Measurements from ENCODE around the gene ANKRD66.

ANKRD66 gene

DNA sequence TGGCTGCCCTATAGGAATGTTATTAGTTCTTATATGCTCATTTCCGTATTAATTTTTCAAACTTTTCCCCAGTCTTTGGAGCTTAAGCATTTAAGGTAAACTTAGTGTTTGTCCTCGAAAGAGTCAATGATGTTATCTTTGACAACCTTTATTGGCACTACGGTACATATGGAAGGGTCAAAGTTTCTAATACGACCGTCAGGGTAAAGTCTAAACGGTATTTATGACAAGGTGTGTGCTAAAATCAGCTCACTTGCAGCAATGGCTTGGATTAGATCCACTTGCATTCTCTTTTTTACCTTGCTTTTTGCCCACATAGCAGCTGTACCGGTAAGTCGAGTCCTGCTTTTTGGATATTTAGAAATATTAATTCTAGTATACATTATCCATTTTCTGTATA lies 46.4 kb downstream of the ANKRD66 start, which contains the start of gene MEP1A (continued):
- TF ChIP-seq ARNTL (CRISPR knock-in tag; IDR thresholded peaks at IDR 0.05; ENCODE audit: borderline replicate concordance, low read depth): no peak

DNA sequence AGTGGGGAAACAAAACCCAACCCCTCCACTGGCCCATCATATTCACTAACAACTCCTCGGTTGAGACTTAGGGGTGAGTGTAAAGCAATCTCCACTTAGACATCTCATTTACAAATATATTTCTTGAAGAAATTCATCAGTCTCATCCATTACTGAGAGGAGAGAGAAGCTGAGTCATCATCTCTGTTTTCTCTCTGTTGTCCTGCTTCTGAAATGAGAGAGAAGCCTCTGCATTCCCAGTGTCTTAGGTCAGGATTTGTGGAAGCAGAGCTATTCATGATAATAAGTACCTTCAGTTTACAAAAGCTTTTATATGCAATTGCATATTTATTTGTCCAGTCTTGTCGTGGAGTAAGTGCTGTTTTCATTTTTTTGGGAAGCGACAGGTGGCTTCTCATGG lies 47.3 kb downstream of the ANKRD66 start:
- no peak for ATAC-seq
- TF ChIP-seq ZFP3 (CRISPR knock-in tag; IDR thresholded peaks at IDR 0.05) (no peak), ZFP30 (CRISPR knock-in tag; IDR thresholded peaks at IDR 0.05) (no peak), ARNTL (CRISPR knock-in tag; IDR thresholded peaks at IDR 0.05; ENCODE audit: borderline replicate concordance, low read depth) (no peak), TOX (CRISPR knock-in tag; IDR thresholded peaks at IDR 0.05; ENCODE audit: borderline replicate concordance) (no peak), TCF4 (CRISPR knock-in tag; IDR thresholded peaks at IDR 0.05; ENCODE audit: borderline replicate concordance) (no peak), BACH2 (CRISPR knock-in tag; IDR thresholded peaks at IDR 0.05; ENCODE audit: borderline replicate concordance) (no peak), ZNF8 (CRISPR knock-in tag; IDR thresholded peaks at IDR 0.05) (no peak), PPARA (CRISPR knock-in tag; IDR thresholded peaks at IDR 0.05; ENCODE audit: borderline replicate concordance) (no peak), GLIS3 (CRISPR knock-in tag; IDR thresholded peaks at IDR 0.05) (no peak), SNAI2 (CRISPR knock-in tag; IDR thresholded peaks at IDR 0.05) (no peak), OSR1 (CRISPR knock-in tag; IDR thresholded peaks at IDR 0.05) (no peak), CSDC2 (CRISPR knock-in tag; IDR thresholded peaks at IDR 0.05) (no peak), ZNF70 (CRISPR knock-in tag; IDR thresholded peaks at IDR 0.05) (no peak)
- TF ChIP-seq, protein P1, sequence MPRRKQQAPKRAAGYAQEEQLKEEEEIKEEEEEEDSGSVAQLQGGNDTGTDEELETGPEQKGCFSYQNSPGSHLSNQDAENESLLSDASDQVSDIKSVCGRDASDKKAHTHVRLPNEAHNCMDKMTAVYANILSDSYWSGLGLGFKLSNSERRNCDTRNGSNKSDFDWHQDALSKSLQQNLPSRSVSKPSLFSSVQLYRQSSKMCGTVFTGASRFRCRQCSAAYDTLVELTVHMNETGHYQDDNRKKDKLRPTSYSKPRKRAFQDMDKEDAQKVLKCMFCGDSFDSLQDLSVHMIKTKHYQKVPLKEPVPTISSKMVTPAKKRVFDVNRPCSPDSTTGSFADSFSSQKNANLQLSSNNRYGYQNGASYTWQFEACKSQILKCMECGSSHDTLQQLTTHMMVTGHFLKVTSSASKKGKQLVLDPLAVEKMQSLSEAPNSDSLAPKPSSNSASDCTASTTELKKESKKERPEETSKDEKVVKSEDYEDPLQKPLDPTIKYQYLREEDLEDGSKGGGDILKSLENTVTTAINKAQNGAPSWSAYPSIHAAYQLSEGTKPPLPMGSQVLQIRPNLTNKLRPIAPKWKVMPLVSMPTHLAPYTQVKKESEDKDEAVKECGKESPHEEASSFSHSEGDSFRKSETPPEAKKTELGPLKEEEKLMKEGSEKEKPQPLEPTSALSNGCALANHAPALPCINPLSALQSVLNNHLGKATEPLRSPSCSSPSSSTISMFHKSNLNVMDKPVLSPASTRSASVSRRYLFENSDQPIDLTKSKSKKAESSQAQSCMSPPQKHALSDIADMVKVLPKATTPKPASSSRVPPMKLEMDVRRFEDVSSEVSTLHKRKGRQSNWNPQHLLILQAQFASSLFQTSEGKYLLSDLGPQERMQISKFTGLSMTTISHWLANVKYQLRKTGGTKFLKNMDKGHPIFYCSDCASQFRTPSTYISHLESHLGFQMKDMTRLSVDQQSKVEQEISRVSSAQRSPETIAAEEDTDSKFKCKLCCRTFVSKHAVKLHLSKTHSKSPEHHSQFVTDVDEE (CRISPR knock-in tag; IDR thresholded peaks at IDR 0.05): no peak
- TF ChIP-seq, protein P2, sequence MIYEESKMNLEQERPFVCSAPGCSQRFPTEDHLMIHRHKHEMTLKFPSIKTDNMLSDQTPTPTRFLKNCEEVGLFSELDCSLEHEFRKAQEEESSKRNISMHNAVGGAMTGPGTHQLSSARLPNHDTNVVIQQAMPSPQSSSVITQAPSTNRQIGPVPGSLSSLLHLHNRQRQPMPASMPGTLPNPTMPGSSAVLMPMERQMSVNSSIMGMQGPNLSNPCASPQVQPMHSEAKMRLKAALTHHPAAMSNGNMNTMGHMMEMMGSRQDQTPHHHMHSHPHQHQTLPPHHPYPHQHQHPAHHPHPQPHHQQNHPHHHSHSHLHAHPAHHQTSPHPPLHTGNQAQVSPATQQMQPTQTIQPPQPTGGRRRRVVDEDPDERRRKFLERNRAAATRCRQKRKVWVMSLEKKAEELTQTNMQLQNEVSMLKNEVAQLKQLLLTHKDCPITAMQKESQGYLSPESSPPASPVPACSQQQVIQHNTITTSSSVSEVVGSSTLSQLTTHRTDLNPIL (CRISPR knock-in tag; IDR thresholded peaks at IDR 0.05; ENCODE audit: low read depth): no peak
- TF ChIP-seq, protein P3, sequence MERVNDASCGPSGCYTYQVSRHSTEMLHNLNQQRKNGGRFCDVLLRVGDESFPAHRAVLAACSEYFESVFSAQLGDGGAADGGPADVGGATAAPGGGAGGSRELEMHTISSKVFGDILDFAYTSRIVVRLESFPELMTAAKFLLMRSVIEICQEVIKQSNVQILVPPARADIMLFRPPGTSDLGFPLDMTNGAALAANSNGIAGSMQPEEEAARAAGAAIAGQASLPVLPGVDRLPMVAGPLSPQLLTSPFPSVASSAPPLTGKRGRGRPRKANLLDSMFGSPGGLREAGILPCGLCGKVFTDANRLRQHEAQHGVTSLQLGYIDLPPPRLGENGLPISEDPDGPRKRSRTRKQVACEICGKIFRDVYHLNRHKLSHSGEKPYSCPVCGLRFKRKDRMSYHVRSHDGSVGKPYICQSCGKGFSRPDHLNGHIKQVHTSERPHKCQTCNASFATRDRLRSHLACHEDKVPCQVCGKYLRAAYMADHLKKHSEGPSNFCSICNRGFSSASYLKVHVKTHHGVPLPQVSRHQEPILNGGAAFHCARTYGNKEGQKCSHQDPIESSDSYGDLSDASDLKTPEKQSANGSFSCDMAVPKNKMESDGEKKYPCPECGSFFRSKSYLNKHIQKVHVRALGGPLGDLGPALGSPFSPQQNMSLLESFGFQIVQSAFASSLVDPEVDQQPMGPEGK (CRISPR knock-in tag; IDR thresholded peaks at IDR 0.05; ENCODE audit: borderline replicate concordance): no peak

DNA sequence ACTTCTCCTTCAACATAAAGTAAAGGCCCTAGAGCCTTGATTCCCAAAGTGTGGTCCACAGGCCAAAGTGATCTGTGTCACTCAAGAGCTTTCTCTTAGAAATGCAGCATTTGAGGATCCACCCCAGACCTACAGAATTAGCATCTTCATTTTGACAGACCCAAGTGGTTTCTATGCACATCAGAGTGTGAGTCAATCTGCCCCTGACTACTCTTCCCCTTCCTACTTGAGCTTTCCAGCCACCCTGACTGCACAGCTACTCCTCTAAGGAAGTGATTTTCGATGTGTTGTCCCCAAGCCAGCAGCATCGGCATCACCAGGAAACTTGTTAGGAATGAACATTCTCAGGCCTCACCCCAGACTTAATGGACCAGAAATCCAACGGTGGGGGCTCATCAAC lies 49.1 kb downstream of the ANKRD66 start:
- no peak for ATAC-seq
- TF ChIP-seq BACH2 (CRISPR knock-in tag; IDR thresholded peaks at IDR 0.05; ENCODE audit: borderline replicate concordance) (no peak), PPARA (CRISPR knock-in tag; IDR thresholded peaks at IDR 0.05; ENCODE audit: borderline replicate concordance) (no peak), GLIS3 (CRISPR knock-in tag; IDR thresholded peaks at IDR 0.05) (no peak), ESRRG (CRISPR knock-in tag; IDR thresholded peaks at IDR 0.05) (no peak), ZFP30 (CRISPR knock-in tag; IDR thresholded peaks at IDR 0.05) (no peak), ZNF8 (CRISPR knock-in tag; IDR thresholded peaks at IDR 0.05) (no peak)

DNA sequence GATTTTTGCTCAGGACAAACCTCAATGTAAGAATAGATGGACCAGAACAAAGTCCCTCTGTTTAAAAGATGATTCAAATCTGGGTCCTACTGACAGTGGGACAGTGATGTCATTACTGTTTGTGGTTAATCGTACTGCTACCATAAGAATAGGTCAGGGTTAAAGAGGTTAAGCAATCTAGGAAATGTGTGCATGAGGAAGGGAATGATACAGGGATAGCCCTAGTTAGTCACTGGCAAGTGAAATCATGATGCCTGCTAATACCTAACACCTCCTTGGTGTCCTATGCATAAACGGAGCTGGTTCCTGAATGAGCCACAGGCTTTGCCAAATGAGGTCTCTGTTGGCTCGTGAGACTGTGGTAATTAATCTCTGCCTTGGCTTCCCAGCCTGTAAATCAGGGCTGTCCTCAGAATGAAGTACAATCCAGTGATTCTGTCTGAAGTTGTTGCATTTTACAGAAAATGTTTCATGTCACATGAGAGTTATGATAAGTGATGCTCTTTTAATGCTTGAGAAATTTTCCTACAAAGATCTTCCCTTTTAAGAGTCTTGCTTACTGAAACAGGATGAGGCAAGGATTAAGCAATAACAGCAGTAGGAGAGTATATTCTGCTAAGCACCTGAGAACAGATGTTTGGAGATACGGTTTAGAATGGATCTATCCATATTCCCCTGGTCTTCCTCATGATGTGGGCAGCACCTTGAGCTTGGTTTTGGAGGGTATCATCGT lies 50.3 kb downstream of the ANKRD66 start:
- TF ChIP-seq TOX (CRISPR knock-in tag; IDR thresholded peaks at IDR 0.05; ENCODE audit: borderline replicate concordance) (no peak), ISL1 (CRISPR knock-in tag; IDR thresholded peaks at IDR 0.05) (no peak), OSR1 (CRISPR knock-in tag; IDR thresholded peaks at IDR 0.05) (no peak)
- ATAC-seq: no peak

DNA sequence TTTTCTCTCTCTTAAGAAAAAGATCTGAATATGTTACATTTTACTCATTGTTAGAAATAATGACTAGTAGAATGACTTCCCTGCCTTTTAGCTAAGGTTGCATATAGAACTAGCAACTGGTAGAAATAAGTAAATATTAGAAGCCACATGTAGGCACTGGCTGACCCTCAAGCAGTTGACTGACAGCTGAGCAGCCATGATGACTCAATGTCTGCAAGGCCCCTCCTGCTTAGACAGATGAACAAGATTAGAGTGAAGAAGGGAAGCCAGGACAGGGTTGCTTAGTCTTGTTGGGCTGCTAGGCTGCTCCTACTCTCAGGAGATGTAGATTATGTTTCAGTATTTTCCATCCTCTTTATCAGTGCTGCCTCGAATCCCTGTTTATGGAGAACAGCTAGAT lies 52.9 kb downstream of the ANKRD66 start:
- ATAC-seq: no peak
- no peak for TF ChIP-seq ISL1 (CRISPR knock-in tag; IDR thresholded peaks at IDR 0.05)
- TF ChIP-seq, protein P4, sequence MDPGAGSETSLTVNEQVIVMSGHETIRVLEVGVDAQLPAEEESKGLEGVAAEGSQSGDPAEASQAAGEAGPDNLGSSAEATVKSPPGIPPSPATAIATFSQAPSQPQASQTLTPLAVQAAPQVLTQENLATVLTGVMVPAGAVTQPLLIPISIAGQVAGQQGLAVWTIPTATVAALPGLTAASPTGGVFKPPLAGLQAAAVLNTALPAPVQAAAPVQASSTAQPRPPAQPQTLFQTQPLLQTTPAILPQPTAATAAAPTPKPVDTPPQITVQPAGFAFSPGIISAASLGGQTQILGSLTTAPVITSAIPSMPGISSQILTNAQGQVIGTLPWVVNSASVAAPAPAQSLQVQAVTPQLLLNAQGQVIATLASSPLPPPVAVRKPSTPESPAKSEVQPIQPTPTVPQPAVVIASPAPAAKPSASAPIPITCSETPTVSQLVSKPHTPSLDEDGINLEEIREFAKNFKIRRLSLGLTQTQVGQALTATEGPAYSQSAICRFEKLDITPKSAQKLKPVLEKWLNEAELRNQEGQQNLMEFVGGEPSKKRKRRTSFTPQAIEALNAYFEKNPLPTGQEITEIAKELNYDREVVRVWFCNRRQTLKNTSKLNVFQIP (CRISPR knock-in tag; IDR thresholded peaks at IDR 0.05; ENCODE audit: borderline replicate concordance, low read depth): no peak
